Stimulated activated CD4-positive, alpha-beta T cell treated with anti-CD3 and anti-CD28 coated beads, Interleukin-2, amount 100 ng/mL, for 24 hours (primary cell): ENCODE measurements around the gene RNF146.
"Not testable (repeated sequence)": the region's sequence is repeated elsewhere in the genome, so short reads cannot be mapped to it uniquely, and the experiment has no call there.

ENCODE experiments used
- DNase-seq, 2 donors: peaks; one replicate each; pipeline ENCODE4 v3.0.0-alpha.2; 2020

Gene RNF146

GRCh38 chr6:127266178-127266891 is at the start of gene RNF146:
TSS of gene RNF146 (plus strand) at chr6:127266864. CDS start at chr6:127280339, 13,475 bp downstream.
- DNase-seq, result peak; percentile 74 to 78

- DNase-seq, result no peak
Observed at GRCh38 chr6:127219869-127220268, 46.8 kb upstream of the RNF146 start.

GRCh38 chr6:127221201-127221600 is 45.5 kb upstream of the RNF146 start:
- no peak for DNase-seq

- DNase-seq, result no peak
Observed at GRCh38 chr6:127222418-127222817, 44.2 kb upstream of the RNF146 start.

GRCh38 chr6:127225497-127225896 is 41.2 kb upstream of the RNF146 start:
- DNase-seq, result no peak

- not testable (repeated sequence) for DNase-seq
Observed at GRCh38 chr6:127233819-127234218, 32.8 kb upstream of the RNF146 start.

GRCh38 chr6:127243501-127243900 is 23.2 kb upstream of the RNF146 start:
- no peak for DNase-seq

- no peak for DNase-seq
Observed at GRCh38 chr6:127247114-127248096, 19.3 kb upstream of the RNF146 start.

GRCh38 chr6:127249621-127250020 is 17.0 kb upstream of the RNF146 start:
- no peak for DNase-seq

- DNase-seq, result no peak
Observed at GRCh38 chr6:127255286-127255685, 11.4 kb upstream of the RNF146 start.

- DNase-seq, result no peak
Observed at GRCh38 chr6:127262896-127263295, 3.8 kb upstream of the RNF146 start.

GRCh38 chr6:127263481-127263880 is 3.2 kb upstream of the RNF146 start:
- DNase-seq, result no peak

GRCh38 chr6:127266892-127267645 is 405 bp downstream of the RNF146 start:
- peak; percentile 58 to 71 for DNase-seq

- no peak for DNase-seq
Observed at GRCh38 chr6:127267646-127268625, 1.3 kb downstream of the RNF146 start.

- no peak for DNase-seq
Observed at GRCh38 chr6:127272576-127272975, 5.9 kb downstream of the RNF146 start.

- DNase-seq, result no peak
Observed at GRCh38 chr6:127273499-127273898, 6.8 kb downstream of the RNF146 start.

GRCh38 chr6:127276331-127276730 is 9.7 kb downstream of the RNF146 start:
- DNase-seq, result no peak

GRCh38 chr6:127277878-127278843 is 11.5 kb downstream of the RNF146 start:
- DNase-seq, result no peak

- DNase-seq, result no peak
Observed at GRCh38 chr6:127279815-127280214, 13.2 kb downstream of the RNF146 start.

- no peak for DNase-seq
Observed at GRCh38 chr6:127282184-127282583, 15.5 kb downstream of the RNF146 start.

GRCh38 chr6:127288705-127289104 is 22.0 kb downstream of the RNF146 start:
- DNase-seq, result no peak
